HG03354 (cell line): ENCODE data around the gene ACSF3.

Experiments
- ATAC-seq: cut with Tn5 transposase; IDR thresholded peaks from one replicate; pipeline ENCODE4 v1.9.1; 2021; ENCODE audit warnings: mild to moderate bottlenecking; ENCODE audit not compliant: unreplicated experiment, poor library complexity, severe bottlenecking

ACSF3 gene

GRCh38 chr16:89192956-89193575 lies 99.4 kb downstream of the ACSF3 start:
- ATAC-seq, result no peak

GRCh38 chr16:89193576-89194293 lies 100.1 kb downstream of the ACSF3 start:
- ATAC-seq, result no peak

GRCh38 chr16:89194340-89195311 lies 101.0 kb downstream of the ACSF3 start:
- no peak for ATAC-seq

DNA sequence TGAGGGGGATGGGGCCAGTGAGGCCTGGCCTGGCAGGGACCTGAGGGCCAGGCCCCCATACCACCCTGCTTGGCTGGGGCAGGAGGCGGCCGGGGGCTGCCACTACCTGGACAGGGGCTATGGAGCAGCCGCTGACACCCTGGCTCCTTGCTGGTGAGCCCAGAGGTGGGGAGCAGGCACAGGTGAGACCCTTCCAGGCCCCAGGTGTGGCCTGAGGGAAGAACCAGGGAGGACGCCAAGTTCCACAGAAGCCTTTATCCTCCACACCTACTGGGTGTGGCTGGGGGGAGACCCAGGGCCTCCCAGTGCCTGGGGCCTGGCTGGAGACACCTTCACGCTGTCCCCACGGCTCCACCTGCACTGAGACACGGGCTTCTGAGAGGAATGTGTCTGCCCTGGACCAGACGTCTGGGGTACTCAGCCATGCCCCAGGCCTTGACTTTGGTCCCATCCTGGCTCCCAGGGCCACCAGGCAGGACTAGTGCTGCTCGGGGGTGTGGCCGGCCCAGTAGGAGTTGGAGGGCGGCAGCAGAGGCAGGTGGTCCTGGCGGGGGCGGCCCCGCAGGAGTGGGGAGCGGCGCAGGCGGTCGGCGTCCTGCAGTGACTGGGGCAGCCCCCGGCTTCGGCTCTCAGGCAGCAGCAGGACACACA lies 102.0 kb downstream of the ACSF3 start:
- ATAC-seq, result no peak

DNA sequence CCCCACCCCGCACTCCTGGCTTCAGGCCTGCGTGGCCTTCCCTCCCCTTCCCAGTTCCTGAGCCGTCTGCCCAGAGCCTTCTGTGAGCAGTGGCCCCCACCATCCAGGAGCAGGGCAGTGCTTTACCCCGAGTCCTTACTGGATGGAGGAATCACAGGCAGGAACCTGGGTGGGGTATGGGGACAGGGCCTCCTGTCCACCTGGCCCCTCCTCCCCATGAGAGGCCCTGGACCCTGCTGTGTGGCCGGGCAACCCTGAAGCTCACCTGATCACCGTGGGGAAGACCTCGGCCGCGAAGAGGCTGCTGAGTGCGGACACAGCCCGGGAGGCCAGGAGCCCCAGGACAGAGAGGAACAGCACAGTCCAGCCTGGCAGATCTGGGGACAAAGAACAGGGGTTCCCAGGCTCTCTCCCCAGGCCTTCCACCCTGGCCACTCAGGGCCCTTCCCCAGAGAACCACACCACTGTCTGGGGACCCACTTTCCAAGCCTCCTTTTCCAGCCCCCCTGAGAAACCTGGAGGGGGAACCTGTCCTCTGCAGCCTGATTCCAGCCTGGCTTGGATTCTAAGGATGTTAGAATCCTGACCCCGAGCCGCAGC lies 103.5 kb downstream of the ACSF3 start:
- no peak for ATAC-seq

- ATAC-seq, result no peak
These were observed 104.2 kb downstream of the ACSF3 start for GRCh38 chr16:89197633-89198416.

GRCh38 chr16:89198417-89199240 lies 105.0 kb downstream of the ACSF3 start:
- ATAC-seq, result no peak

- no peak for ATAC-seq
These were observed 105.8 kb downstream of the ACSF3 start for GRCh38 chr16:89199241-89200123.

DNA sequence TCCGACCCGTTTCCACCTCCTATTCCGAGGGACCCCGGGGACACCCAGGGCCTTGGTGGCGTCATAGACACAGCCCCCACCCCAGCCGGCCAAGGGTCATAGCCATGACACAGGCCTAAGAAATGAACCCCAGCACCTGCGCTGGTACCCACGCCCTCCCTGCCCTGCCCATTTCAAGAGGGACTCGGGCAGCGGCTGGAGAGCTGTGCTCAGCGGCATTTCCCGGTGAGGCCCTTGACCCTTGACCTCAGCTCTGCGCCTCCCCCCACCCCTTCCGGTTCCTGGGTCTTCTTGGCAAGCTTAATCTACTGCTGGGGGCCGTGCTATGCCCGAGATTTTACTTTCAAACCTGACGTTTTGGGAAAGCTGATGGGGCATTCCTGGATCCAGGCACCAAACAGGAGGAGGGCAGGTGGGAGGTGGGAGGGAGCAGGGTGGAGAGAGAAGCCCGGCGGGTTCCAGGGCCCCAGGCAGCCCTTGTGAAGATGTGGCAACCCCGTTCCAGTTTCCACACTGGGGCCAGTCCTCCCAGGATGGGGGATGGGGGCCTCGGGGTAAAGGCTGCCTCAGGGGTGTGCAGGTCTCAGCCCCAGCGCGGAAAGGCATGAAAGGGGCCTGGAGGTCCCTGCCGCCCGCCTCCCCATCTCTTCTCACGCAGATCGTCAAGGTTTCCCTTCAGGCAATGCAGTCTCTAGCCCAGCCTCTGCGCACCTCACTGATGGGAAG lies 106.6 kb downstream of the ACSF3 start, which contains the start of gene SLC22A31:
TSS of gene SLC22A31 (minus strand) at position 414 of the 726 bp plus-strand sequence. CDS start at position 378, 36 bp downstream.
- ATAC-seq, result no peak

- no peak for ATAC-seq
These were observed 107.3 kb downstream of the ACSF3 start for GRCh38 chr16:89200850-89201411.

DNA sequence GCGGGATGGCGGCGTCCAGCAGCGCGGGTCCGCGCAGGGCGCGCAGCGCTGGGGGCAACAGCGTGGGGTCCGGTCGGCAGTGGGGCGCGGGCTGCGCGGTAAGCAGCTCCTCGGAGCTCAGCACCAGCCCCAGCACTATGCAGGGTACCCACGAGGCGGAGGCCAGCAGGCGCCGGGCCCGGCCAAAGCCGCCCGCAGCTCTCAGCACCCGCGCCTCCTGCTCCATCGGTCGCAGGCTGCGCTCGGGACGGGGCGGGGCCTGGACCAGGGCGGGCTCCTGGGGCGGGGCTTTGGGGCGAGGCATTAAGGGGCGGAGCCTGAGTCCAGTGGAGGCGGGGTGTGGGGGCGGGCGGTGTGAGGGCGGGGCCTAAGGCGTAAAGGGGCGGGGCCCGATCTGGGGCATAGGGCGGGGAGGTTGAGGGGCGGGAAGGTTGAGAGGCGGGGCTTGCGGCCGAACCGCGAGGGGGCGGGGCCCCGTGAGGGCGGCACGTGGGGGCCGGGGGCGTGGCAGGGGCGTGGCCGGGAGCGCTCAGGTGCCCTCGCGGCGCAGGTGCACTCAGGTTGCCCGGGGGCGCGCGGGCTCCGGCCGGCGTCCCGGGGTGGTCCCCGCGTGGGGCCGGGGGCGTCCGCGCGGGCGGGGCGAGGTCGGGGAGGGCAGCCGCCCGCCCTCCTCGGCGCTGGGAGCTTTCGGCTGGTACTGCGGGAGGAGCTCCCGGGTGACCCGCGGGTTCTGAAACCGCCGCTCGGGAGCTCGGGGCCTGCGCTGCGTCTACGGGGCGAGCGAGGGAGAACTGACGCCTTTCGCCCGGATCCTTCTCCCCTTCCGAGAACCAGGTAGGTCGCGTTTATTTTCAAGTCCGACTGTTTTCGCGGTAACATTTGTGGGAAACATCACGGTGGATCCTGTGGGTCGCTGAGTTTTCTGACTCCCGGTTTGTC lies 108.1 kb downstream of the ACSF3 start:
- peak; percentile 51 for ATAC-seq

DNA sequence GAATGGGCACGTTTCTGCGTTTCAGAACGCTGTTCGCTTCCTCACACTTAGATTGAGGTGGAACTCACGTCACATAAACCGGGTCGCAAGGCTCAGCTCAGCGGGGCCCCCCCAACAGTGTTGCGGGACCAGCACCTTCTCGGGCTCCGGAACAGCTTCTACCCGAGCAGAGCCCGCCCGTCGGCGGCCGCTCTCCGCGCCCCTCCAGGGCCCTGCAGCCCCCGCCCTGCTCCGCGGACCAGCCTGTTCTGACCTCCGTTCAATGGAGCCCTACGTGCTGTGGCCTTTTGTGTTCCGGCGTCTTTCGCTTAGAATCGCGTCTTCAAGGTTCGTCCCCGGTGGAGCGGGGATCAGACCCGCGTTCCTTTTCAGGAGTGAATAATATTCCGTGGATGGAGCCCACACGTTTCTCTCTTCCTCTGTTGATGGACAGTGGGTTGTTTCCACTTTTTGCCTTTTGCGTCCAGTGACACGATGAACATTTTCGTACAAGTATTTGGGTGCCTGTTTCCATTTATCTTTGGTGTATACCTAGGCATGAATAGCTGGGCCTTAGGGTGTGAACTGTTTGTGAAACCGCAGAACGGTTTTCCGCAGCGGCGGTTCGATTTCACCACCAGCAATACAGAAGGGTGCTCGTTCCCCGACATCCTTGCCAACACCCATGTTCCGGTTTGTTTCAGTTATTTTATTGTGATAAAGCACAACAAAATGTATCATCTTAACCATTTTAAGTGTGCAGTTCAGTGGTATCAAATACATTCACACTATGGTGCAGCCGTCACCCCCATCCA lies 109.0 kb downstream of the ACSF3 start:
- no peak for ATAC-seq
